NOMO-1 treated with DMSO at 0.1 percent for 48 hours (cell line): ENCODE results near the gene GOLGA6A.
"Not testable (repeated sequence)": the region's sequence is repeated elsewhere in the genome, so short reads cannot be mapped to it uniquely, and the experiment has no call there.

Experiments used
- DNase-seq: peaks from one replicate; lab custom pipeline; 2025; ENCODE audit not compliant: unreplicated experiment; lab: John Stamatoyannopoulos, UW

GOLGA6A gene, protein sequence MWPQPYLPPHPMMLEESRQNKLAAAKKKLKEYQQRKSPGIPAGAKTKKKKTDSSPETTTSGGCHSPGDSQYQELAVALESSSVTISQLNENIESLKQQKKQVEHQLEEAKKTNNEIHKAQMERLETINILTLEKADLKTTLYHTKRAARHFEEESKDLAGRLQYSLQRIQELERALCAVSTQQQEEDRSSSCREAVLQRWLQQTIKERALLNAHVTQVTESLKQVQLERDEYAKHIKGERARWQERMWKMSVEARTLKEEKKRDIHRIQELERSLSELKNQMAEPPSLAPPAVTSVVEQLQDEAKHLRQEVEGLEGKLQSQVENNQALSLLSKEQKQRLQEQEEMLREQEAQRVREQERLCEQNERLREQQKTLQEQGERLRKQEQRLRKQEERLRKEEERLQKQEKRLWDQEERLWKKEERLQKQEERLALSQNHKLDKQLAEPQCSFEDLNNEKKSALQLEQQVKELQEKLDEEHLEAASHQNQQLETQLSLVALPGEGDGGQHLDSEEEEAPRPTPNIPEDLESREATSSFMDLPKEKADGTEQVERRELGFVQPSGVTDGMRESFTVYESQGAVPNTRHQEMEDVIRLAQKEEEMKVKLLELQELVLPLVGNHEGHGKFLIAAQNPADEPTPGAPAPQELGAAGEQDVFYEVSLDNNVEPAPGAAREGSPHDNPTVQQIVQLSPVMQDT

DNA sequence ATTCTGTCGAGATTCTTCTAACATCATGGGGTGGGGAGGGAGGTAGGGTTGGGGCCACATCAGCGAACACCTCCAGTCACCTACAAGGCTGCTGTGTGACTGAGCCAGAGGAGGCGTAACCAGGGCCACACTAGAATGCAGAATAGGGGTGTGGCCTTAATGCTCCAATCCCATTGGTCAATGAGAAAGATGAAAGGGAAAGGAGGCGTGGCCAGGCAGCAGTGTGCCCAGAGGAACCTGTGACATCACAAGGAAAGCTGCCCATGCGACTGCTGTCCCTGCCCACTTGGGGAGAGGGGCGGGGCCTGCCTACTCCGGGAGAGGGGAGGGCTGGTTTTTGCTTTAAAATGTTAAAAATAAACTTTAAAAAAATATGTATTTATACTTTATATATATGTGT, at the start of gene GOLGA6A:
Gene GOLGA6A, minus strand, starts transcription at position 101 of the 400 bp plus-strand sequence. Its CDS starts 41 bp downstream, at position 60.
- not testable (repeated sequence) for DNase-seq

DNA sequence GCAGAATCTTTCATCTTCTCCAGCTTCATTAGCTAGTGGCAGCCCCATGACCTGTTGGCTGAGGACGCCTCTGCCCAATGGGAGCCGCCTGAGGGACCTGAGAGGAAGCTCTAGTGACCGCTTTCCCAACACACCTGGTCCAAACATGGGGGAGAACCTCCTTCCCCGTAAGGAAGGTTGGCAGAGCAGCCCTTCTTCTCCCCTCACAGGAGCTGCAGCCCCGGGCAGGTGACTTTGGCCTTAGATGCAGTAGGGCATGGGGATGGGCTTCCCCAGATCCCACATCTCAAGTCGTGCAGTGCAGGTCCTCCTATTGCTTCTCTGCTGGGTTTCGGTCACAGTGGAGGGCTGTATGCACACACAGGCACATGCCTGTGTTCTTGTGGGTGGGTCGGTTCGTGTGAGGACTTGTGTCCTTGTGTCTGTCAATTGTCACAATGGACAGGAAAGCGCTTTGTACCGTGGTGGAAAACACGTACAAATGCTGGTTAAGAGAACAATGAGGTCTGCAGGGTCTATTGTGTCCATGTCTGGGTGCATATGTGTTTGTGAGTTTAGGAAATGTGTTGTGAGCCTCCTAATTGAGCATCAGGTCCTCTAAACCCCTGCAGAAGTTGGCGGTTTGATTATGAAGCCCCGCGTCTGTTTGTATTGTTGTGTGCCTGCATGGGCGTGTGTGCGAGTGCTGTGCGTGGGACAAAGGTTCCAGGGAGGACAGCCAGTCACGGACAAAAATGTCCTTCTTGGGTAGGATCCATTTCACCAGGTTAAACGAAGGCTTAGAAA, 49.5 kb upstream of the GOLGA6A start:
- no peak for DNase-seq

DNA sequence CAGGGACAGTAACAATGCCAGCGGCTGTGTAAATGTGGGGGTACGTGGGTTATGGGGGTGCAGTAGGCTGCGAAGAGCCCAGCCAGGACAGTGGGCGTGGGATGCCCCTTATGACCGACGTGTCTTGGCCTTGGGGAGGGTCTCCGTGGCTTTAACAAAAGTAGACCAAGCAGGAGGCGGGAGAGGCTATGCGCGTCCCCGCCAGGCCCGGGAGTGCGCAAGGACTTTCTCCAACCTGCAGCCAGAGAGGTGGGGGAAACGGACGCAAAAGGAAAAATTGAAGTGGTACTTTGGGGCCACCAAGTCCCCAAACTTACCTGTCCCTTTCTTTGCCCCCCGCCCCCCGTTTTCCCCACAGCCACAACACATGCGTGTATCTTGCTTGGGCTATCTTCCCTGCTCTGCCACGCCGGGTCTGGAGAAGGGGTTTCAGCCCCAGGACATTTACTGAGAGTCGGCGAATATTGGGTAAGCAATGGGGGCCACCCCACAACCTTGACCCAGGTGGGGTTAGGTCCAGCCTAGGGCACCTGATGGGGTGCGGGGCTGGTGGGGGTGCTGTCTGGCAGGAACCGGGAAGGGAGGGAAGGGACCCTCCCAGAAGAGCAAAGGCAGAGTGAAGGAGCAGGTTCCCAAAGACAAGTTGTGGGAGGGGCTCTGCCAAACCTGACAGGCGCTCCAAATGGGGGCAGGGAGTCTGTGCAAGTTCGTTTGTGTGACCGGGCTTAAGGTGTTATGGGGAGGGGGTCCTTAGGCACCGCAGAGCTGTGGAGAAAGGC, 48.7 kb upstream of the GOLGA6A start:
- no peak for DNase-seq

DNA sequence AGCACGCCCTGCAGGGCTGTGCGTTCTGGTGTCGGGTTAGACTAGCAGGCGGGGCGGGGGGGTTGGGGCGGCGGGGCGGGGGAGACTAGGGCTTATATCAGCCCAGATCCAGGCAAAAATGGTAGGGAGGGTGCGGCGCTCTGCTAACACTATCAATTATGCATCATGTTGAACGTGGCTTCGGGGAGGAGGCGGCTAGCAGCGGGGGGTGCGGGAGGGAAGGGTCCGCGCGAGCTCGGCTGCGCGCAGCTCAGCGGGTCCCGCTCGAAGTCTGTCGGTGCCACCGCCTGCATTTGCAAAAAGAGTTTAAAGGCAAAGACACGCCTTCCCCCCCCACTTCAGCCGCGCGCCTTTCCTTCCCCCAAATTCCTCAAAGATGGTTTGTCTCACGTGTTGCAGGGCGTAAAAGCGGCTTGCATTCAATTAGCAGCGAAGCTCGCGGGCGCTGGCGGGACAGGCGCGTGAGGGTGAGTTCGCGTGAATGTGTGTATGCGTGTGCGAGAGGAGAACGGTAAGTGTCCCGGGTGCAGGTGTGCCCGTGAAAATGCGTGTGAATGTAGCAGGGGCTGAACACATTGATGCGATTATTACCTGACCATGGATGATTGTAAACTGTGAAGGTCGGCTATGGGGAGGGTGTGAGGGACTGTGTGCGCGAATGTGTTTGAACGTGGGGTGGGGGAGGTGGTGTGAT, 48.0 kb upstream of the GOLGA6A start, which contains the start of gene ISLR2:
Gene ISLR2, plus strand, starts transcription at position 432 of the 694 bp plus-strand sequence. CDS start 2,169 bp downstream, outside the sequence.
- DNase-seq: no peak

DNA sequence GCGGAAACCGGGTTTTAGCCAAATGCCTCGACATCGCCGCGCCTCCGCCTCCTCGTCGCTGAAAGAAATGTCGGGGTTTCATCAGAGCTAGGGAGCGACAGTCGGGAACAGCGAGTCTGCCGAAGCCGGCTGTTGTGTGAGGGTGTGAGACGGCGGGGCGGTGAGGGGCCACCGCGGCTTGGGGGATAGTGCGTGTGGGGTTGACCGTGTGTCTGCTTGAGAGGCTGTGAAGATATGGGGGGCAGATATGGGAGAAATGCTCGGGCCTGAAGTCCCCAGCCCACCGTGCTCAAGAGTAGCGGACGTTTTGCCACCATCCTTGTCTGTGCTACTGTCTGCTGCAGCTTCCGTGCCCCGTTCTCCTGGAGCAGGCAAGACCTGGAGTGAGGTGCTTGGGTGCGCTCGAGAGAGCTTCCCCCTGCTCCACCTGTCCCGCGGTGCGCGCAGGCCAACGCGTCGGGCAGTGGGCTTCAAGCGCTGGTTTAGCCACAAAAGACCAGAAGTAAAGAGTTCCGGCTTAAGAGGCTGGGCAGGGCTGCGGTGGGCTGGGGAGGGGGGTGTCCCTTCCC, 47.3 kb upstream of the GOLGA6A start:
- no peak for DNase-seq

DNA sequence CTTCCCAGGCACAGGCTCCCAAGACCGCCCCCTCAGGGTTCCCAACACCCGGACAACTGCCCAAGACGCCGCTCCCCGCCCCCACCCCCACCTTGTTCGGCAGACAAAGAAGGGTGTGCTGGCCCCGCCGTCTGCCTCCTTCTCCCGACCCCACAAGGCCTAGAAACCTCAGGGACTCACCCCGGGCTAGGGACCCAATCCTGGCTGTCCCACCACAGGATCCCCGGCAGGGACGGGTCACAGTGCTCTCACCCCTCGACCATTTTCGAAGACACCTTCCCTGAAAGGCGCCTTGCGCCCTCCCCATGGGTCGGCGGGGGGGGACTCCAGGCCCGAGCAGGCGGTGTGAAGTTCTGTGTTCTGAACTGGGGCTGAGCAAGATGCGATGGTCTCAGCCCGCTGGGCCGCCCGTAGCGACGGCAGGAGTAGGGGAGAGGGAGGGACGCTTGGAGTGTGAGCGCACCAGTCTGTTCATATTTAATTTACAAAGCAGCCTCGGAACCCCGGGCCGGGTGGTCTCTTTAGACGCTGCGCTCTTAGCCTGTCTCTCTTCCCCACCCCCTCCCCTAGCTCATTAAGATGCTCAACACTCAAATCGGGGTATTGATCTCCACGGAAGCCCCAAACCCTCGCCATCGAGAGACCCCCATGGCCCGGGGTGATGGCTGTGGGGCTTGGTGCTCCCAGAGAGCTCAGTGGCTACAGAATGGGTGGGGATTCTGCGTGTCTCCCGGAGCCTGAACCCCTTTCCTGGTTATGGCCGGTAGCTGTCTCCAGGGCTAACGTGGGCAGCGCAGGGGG, 46.6 kb upstream of the GOLGA6A start:
- DNase-seq: no peak

DNA sequence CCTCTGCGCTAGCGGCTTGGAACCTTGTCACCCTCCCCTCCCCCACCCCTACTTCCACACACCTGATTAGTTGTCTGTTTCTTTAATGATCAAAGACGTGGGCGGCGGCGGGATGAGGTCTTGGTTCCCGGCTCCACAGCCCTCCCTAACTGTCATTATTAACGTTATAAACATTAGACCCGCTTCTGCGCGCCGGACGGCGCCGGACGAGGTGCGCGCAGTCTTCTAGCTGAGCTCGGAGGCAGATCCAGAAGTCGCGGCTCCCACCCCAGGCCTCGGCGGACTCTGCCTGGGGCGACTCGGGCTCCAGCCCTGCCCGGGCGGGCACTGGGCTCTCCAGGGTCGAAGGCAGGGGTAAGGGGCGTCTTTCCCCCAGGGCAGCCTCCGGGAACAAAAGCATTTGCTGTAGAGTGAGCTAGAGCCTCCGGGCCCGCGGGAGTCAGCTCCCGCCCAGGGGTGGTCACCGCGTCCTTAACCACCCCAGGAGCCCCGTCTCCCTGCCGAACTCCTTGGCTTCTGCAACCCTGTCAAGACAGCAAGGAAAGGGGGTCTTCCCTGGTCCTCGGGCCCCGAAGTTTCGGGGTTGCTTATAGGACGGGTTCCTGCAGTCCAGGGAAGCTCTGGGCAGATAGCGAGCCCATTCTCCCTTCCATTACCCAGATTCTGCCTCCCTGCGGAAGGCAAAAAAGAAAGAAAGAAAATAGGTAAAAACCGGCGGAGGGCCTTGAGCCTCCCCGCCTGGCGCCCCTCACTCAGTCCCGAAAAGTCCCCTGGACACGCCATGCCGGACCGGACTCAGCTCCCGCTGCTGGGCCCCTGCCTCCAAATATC, 45.8 kb upstream of the GOLGA6A start:
- DNase-seq: peak; percentile 15

DNA sequence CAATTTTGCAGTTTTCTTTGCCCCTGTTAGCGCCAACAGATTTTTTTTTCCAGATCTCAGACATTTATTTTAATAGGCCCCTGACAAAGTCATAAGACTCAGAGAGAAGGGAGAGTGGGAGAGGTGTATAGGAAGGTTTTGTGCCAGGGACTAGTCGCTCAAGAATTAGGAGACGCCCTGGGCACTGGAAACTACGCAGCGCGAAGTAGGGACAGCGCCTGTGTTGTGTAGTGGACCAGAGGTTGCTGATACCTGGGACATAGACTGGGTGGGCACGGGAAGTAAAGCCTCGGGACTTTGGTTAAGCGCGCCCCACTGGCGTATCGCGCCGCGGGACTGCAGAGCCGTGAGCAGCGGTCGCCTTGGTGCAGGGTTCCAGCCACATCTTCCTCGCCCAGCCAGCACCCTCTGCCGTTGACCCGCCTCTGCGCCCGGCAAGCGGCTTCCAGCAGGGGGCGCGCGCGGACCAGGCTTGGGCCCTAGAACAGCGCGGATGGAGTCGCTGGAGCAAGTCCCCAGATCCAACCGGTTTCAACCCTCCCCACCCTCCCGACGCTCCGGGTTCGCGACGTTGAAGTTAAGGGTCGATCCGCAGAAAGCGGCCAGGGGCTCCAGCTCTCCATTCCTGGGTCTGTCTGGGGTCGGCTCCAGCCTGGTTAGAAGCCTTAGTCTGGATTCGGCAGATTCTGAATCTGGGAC, 45.1 kb upstream of the GOLGA6A start:
- peak; percentile 74 for DNase-seq

DNA sequence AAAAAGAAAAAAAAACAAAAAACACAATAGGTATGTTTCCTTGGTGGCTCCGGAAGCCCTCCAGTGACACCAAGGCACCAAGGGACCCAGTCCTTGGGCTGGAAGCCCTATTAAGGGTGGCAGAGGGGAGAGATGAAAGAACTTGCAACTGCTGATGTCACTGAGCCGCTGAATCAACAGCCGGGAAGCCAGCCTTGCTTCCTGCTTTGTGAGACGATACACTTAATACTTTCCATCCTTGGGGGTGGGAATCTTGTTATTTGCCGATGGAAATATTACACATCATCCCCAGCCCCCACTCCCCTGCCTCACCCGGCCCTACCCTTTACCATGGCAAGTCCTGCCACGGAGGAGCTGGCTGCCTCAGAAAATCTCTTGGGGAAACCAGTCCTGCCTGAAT, 42.4 kb upstream of the GOLGA6A start:
- no peak for DNase-seq

DNA sequence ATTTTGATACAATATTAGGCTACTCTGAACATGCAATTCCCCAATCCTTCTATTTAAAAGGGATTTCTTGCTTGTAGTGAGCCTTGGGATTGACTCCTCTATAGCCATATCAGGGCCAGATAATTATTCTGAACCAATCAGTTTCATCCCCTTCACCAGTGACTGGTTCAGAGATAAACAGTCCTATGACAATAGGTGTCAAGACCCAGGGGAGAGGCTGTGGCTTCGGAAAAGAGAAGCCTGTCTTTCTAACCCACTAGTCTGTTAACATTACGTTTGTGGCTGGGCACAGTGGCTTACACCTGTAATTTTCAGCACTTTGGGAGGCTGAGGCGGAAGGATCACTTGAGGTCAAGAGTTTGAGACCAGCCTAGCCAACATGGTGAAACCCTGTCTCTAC, 41.8 kb upstream of the GOLGA6A start:
- no peak for DNase-seq

DNA sequence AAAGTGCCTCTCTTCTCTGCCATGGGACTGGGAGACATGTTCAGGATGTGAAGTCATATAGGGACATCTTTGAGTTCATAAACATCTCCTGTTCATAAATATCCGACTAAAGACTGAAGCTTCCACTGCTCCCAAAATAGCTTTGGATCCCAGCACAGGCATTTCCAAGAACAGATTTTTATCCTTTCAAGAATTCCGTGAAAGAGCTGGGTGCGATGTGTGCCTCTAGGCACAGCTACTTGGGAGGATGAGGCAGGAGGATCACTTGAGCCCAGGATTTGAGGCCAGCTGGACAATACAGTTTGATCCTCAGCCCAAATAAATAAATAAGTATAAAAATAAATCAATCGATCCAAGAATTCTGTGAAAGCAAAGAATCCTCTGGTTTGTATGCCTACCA, 41.3 kb upstream of the GOLGA6A start:
- DNase-seq: no peak

DNA sequence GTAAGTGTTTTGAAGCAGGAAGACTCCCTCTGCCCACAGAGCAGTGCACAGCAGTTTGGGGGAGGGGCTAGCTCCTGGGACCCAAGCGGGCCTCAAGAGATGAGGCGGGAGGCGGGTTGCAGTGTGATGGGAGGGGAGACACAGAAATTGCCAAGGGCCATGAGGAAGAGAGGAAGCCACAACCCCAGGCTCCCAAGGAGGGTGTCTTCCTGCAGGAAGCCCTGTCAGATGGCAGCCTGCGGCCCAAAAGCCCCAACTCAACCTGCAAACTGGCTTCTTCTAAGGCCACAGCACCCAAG, 40.7 kb upstream of the GOLGA6A start:
- DNase-seq: no peak

DNA sequence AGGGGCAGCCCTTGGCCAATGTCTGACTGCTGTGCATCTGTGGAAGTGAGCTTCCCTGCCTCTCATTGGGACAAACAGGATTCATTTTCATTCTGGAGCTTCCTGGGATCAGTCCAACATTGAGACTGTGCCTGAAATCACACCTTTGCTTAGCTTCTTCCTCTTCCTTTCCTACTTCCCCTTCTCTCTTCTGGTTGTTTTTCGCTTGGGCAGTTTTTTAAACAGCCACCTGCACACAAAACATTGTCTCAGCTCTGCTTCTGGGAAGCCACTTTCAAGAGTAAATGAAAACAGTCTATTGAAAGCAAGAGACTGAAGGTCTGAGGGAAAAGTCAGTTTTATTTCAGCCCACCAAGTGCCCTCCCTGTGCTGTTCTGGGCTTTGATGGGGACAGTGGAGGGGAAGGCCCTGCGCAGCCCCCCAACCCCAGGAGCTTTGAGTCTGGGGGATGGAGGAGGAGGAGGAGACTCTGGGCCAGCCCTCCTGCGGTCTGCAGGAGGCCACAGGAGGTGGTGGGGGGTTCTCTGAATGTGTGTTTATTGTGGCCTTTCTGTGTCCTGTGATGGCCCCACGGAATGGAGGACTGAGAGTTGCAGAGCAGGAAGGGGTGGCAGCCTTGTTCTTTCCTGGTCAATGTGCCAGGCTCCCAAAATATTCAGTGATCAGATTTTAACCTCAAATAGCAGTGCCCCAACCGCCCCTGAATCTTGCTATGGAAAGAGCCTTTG, 40.2 kb upstream of the GOLGA6A start:
- no peak for DNase-seq

DNA sequence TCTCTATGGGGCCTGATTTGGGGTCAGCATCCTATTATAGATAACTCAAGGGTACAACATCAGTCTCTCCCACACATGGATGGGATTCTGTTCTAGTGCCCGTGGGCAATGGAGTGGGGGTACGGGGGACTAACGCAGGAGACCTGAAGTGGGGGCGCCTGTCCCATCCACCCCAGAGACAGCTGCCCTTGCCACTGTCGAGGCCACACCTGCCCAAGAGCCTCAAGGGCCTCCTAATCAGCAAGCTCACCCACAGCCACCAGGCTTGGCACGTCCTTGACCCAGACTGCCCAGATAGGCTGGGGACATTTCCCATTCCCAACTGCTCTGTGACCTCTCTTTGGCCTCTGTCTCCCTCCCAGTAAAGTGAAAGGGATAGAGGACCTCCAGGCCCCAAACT, 39.5 kb upstream of the GOLGA6A start:
- no peak for DNase-seq

DNA sequence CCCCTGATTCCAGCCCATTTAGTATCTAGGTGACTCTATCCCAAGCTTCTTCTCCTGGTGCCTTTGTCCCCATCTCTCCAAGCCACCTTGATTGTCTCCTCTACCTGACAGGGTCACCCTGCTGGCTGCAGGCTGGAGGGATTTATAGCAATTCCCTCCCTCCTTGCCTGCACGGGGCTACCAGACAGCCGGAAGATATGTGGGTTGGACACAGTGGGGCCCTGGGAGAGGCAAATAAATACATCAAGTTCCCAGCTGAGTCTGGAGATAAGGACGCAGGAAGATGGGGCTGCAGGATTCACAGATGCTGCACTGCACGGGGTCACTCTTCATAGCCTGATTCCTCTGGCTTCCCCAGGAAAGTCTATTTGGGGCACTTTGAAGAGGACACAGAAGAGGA, 38.7 kb upstream of the GOLGA6A start:
- no peak for DNase-seq

DNA sequence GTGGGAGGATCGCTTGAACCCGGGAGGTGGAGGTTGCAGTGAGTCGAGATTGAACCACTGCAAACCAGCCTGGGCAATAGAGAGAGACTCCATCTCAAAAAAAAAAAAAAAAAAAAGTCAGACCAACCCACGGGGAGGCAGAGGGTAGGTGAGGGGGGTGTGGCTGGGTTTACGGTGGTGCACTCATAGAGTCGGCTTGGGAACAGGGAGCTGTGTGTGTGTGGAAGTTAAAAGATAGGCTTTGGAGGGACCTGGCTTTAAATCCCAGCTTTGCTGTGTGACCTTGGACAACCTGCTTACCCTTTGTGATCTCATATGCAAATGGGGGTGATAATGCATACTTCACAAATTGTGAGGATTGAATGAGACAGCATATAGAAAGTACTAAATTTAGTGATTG, 38.1 kb upstream of the GOLGA6A start:
- no peak for DNase-seq

DNA sequence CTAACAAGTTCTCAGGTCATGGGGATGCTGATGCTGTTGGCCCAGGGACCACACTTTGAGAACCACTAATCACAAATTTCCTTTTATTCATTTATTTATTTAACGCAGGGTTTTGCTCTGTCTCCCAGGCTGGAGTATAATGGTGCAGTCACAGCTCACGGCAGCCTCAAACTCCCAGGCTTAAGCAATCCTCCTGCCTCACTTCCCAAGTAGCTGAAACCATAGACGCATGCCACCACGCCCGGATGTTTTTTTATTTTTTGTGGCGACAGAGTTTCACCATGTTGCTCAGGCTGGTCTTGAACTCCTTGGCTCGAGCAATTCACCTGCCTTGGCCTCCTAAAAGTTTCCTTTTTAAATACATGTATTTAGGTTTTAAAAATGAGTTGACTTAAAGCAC, 27.4 kb upstream of the GOLGA6A start:
- DNase-seq: peak; percentile 17
